Stimulated activated CD8-positive, alpha-beta memory T cell treated with anti-CD3 and anti-CD28 coated beads, Interleukin-4, amount 100 ng/mL, for 4 hours (primary cell): Measurements from ENCODE around the gene CFP.
A peak's percentile ranks its signal among the peaks of the same experiment; 100 is the strongest.

Experiments
- DNase-seq, 2 donors: peaks; one replicate each; pipeline ENCODE4 v3.0.0-alpha.2; 2020; ENCODE audit warnings: low read depth in 2 of 2, low spot score in 1 of 2

Gene CFP

DNA sequence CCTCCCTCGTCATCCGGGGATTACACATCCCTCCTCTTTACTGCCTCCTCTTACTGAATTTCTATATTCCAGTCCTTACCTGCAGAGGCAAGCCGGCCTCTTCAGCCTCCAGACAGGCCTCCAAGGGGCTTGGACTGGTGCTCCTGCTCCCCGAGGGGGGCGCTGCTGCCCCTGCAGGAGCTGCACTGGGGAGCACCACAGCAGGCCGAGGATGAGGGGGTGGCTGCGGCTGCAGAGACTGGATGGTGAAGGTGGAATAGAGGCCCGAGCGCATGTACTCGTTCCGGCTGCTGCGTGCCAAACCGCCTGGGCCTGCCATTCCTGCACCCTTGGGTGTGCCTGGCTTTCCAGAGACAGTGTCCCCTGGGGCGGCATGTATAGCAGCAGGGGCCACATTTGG lies 9.1 kb upstream of the CFP start:
- DNase-seq = no peak

DNA sequence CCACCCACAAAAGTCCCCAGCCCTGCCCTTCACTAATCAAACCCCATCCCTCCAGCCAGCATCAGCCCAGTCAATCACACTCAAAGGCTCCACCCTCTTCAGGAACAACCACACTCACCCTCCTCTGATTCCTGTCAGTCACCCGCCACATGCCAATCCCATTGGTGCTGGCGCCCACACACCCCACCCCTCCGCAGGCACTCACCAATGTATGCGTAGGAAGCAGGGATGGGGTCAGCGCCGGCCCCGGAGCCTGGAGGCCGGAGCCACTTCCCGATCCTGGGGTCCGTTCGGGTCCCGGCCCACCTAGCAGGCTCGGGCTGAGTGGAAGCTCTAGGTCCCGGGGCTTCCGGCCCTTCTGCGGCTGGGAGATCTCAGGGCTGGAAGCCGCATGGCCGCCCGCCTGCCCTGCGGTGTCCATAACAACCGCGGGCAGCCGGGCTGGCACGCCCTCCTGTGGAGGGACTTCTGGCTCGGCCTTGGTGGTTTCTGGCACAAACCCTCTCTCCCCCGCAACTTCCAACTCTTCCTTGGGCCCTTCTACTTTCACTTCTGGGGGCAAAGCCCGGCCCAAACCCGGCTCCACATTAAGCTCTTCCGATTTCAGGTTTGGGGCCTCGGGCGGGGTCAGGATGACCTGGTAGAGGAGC lies 7.9 kb upstream of the CFP start:
- no peak for DNase-seq

DNA sequence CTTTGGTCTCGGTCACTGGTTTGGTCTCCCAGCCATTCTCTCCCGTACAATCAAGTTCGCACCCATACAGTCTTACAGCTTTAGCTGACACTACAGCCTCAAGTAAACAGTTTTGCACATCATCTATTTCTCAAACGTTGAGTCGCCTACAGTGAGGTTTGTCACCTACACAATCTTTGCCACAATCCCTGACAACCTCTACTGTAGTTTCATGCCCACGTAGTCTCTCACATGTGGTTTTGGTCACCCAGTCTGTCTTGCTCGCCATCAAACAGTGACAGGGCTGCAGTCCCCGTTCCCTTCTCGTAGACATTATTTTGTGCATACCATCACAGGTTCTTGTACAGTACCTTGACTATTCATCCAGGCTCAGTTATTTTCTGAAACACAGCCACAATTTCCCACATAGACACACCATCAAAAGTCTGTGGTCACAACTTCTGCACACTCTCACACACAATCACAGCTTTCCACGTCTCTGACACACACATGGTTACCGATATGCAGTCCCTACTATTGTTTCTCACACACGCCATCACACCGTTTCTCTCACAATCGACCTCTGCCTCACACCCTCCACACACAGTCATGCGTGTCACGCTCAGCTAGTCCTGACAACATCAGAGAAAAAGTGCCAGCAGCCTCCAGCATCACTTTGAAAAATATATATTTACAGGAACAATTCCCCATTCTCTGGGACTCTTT lies 5.3 kb upstream of the CFP start:
- no peak for DNase-seq

DNA sequence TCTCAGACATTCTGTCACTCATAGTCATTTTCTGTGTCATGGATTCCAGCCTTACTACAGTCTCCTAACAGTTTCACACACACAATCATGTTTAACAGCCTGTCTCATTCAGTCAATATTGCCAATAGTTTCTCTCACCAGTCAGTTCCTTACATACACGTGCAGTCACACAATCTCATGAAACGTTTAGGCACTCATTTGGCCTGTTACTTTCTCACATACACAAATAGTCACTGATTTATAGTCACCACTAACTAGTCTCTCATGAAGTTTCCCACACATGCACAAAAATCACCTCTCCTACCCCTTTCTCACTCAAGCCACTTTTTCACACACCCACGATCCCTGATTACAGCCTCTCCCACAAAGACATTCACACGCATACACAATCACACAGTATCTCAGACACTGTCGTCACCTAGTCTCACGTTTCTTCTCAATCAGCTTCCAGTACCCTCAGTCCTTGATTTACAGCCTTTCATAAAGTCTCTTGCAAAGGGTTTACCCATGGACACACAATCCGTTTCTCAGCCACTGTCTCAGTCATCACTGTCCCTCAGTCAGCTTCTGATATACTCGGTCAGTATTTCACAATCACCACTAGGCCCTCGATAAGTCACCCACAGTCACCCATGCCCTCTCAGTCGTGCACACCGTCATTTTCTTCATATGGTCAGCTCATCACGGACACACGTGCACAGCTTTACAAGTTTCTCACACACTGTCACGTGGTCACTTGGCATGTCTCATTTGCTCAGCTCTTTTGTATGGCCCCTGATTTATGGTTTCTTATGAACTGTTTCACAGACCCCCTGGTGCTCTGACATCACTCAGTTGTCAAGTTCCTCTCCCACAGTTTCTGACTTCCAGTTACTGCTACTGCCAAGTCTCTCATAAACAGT lies 4.2 kb upstream of the CFP start:
- no peak for DNase-seq

DNA sequence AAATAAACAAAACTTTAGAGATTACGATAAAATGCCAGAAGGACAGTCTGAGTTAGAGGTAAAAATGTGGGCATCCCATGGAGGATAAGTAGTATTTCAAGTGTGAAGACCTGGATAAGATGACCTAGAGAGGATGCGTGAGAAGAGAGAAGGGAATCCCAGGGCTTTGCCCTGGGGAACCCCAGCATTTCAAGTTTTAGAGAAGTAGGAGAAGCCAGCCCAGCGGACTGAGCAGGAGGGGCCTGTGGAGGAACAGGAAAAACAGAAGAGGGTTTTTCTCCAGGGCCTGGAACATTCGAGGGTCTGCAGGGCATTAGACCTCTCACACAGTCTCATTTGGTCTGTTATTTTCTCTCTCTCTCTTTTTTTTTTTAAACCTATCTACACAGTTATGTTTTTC lies 2.9 kb upstream of the CFP start:
- DNase-seq = no peak

DNA sequence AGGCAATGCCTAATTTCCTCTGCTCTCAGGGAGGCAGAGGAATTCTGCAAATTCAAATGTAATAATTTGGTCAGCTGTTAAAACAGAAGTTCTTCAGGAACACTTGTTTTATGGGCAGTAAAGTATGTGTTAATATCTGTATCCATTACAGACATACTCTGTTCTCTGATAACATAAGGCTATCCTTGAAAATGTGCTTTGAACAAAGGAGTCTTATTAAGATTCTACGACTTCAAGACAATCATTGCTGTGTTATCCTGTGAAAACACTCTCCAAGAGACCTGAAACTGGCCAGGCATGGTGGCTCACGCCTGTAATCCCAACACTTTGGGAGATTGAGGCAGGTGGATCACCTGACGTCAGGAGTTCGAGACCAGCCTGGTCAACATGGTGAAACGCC lies 1.9 kb upstream of the CFP start:
- no peak for DNase-seq

DNA sequence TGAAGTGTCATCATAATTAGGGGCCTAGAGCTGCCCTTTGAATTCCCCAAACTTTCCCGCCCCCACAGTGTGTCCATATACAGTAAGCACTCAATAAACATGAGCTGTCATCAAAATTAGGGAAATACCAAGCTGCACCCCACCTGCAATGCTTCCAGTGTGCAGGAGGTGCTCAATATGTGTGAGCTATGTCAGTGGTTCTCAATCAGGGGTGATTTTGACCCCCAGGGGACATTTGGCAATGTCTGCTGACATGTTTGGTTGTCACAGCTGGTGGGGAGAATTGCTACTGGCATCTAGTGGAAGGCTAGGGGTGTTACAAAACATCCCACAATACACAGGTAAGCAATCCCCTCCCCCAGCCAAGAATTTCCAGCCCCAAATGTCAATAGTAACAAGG lies 748 bp downstream of the CFP start:
- DNase-seq = no peak

DNA sequence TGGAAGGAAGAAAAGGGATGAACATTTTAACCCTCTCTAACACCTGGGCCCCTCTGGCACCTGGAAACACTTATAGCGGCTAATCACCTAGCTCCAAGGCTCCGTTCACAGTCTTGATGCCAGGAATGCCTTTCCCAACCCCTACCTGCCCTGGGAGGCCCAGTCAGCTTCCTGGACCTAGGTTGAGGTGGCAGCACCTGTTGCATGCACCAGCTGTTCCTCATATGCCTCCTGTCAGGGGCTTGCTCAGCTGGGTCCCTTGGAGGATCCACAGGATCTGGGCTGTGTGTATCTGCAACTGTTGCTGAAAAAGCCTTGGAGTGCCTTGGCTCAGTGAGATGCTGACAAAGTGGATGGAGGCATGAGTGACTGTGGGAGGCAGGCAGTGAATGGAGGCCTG lies 4.4 kb downstream of the CFP start:
- DNase-seq = no peak

DNA sequence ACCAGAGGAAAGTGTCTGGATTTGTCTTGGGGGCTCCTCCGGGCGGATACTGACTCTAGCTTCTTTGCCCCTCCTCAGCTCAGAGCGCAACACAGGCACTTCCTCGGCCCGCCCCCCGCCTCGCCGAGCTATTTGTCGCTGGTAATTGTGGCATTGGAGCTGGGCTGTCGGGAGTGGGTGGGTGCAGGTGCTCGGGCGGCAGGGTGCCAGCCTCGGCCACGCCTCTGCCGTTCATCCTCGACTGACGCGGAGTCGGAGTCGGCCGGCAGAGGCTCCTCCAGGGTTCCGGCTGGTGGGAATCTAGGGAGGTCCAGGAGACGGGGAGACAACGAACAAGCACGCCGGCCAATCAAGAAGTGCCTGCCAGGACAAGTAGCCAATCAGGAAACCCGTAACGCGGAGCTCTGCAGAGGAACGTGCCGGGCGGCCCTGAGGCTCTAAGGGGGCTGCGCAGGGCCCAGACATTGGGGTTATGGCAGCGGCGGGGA lies 6.1 kb downstream of the CFP start:
- DNase-seq = no peak

DNA sequence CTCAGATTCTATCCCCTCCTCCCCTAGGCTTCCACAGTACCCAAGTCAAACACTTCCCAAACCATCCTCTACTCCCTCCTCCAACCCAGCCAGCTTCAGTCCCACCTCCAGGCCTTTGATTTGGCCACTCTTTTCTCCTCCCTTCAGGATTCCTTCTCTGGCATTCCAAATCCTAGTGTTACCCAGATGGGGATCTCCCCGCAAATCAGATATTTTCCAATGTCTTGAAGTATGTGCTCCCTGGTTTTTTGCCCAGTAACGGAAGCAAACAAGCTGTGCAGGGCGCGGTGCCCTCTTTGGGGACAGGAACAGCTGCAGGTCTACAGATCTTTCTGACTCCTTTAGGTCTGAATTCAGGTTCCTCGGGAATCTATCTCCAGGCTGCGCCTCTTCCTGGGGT lies 7.9 kb downstream of the CFP start:
- DNase-seq = no peak

DNA sequence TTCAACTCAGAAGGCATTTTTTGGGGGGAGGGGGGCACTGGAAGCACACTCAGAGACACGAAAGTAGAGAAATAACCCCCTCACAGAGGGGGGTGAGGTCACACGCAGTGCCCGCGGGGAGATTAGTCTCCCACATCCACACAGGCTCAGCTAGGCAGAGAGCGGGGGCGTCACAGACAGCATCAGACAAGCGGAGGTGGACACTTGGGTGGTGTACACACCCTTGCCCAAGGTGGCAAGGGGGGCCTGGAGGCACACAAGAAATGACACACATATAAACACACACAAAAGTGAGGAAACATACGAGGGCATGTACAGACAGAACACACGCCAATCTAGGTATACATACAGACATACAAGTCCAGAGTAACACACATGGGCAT lies 9.4 kb downstream of the CFP start:
- DNase-seq = no peak

DNA sequence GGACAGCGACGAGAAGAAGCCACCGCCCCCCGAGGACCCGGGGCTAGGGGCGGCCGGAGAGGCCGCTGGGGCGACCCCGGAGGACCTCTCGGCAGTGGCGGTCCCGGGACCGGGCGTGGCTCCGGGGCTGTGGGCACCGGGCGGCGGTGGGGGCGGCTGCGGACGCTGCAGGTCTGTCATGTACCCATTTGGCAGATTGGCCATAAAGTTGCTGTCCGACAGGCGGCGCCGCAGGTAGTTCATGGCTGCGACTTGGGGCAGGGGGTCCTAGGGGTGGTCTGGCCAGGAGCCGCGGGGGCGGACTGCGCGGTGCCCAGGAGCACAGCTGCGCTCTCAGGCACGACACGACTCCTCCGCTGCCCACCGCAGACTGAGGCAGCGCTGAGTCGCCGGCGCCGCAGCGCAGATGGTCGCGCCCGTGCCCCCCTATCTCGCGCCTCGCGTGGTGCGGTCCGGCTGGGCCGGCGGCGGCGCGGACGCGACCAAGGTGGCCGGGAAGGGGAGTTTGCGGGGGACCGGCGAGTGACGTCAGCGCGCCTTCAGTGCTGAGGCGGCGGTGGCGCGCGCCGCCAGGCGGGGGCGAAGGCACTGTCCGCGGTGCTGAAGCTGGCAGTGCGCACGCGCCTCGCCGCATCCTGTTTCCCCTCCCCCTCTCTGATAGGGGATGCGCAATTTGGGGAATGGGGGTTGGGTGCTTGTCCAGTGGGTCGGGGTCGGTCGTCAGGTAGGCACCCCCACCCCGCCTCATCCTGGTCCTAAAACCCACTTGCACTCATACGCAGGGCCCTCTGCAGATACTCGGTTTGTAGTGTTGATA lies 10.0 kb downstream of the CFP start, which contains the start of gene SYN1:
TSS of gene SYN1 (minus strand) at position 372 of the 817 bp plus-strand sequence. CDS start at position 243, 129 bp downstream.
- DNase-seq = peak; percentile 44 to 61

DNA sequence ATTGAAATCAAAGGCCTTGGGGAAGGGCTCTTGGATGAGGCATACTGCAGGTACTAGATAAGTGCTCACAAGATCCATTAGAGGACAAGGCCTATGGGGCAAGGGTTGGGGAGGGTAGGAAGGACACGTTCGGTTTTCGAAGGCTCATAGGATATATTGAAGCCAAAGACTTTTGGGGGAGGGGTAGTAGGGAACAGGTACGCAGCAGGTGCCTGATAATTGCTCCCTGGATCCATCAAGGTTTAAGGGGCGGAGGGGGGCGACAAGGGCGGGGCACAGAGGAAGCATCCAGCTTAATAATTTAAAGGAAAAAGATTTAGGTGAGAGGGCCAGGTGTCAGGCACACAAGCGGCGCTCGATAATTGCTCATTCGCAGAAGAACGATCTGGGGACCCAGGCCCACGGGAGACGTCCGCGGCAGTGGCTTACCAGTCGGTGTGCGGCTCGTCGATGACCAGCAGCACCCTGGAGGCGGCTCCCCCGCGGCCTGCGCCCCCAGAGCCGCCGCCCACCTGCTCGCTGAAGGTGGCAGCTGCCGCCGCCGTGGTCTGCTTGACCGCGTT lies 10.7 kb downstream of the CFP start:
- DNase-seq = no peak

DNA sequence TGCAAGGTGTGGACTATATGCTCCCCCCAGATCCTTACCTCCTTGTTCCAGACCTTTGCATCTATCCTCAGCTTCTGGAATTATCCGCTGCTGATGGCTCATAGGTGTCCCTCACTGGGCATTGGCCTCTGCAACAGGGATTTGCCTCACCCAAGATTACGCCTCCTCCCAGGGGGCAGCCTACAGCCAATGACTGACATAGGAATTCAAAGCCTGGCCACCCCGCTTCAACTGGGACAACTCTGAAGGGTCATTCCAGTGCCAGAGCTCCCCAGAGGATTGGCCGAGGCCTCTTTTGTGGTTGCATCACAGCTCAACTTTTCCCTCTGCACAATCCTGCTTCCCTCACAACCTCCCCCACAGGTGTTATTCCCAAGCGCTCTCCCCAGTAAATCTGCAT lies 15.1 kb downstream of the CFP start:
- no peak for DNase-seq

DNA sequence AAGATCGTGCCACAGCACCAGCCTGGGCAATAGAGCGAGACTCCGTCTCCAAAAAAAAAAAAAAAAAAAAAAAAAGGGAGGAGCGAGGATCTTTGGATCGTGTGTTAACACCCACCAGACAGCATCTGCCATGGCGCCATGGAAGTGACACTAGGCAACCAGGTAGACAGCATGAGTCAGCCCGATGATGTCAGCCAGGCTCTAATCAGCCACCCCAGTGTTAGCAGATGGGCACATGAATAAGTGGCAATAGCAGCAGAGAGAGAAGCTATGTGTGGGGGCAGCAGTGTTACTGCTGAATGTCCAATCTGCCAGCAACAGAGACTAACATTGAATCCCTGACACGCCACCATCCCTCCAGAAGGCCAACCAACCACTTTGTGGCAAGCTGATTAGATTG lies 16.6 kb downstream of the CFP start:
- no peak for DNase-seq

DNA sequence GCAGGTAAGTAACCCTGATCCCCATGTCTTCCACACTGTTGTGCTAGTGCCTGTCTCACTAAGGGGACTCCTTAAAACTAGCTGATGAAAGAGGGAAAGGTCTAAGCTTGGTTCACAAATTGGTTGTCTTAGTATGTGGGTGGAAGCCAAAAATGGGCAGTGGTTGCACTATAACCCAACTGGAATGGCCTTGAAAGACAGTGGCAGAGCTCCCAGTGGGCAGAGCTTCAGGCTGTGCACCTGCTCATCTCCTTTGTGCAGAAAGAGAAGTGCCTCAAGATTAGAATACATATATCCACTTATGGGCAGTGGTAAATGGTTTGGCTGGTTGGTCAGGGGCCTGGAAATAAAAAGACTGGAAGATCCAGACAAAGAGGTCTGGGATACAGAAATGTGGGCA lies 17.3 kb downstream of the CFP start:
- DNase-seq = no peak

DNA sequence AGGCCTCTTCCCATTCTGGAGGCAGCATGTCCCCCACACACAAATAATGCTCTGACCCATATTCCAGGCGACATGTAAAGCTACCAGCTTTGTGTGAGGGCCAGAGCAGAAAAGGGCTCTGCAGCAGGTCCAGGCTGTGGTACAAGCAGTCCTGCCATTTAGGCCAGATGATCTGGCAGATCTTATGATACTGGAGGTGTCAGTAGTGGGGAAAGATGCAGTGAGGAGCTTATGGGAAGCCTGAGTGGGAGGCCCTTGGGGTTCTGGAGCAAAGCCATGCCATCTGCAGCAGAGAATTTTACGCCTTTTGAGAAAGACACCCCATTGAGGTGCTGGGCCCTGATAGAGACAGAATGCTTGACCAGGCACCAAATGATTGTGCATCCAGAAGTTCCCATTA lies 17.8 kb downstream of the CFP start:
- no peak for DNase-seq

DNA sequence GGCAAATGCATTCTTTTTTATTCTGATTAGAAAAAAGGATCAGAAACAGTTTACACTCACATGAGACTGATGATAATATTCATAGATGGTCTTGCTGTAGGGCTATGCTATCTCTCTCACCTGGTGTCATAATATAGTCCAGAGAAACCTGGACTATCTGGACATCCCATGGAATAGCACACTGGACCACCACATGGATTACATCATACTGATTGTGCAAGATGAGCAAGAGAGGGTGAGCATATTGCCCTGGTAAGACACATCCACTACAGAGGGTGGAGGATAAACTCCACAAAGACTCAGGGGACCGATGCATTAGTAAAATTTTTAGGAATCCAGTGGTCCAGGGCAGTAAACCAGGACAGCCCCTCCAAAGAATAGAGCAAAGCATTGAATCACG lies 18.2 kb downstream of the CFP start:
- DNase-seq = no peak

DNA sequence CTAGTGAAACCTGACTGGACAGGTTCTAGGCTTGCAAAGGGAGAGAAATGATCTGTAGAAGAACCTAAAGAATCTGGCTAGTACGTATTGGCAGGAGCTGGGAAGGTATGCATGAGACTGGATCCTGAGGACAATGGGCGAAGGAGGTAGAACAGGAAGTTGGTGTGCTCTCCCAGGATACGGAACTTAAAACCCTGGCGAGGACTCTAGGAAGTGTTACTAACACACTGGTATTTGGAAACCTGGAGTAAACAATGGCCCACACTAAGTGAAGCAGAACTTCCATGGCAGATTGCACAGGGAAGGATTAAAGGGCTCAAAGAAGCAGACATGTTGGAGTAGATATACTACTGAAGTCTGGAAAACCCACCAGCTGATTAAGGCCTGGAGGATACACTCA lies 19.2 kb downstream of the CFP start:
- no peak for DNase-seq

DNA sequence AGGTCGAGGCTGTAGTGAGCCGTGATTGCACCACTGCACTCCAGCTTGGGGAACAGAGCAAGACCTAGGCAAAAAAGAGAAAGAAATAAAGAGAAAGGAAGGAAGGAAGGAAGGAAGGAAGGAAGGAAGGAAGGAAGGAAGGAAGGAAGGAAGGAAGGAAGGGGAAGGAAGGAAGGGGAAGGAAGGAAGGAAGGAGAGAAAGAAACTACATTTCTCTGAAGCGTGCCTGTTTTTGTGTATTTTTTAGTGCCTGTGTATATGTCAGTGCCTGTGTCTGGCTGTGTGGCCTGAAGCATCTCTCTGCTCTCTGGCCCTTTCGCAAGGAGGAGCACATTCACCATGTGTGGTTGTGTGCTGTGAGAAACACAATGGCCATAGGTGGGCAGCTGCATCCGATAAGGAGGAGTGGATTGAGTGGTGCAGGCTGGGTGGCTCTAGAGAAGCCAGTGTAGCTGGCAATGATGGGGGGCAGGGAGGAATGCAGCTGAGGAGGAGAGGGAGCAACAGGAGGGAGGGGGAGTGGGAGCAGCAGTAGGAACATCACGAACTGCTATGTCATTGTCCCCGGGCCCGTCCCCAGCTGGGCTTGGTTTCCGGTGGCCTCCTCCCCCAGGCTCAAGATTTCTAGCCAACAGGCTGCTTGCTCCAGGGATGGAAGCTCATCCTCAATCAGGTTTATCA lies 21.5 kb downstream of the CFP start:
- no peak for DNase-seq
